Smooth muscle cell (in vitro differentiated cells): Measurements from ENCODE around the gene PLAAT5. TPM values are rescaled to one million over a fixed set of nuclear protein-coding genes. Genes with fewer than 3 reads are reported as not detected.

Experiments
- DNase-seq: peaks from one replicate; lab custom pipeline; 2025; ENCODE audit not compliant: unreplicated experiment; lab: John Stamatoyannopoulos, UW
- H2AFZ ChIP-seq: fragments of 200-600 bp; sonication (generic); 2 replicates; pipeline ENCODE4 v1.6.0; 2016; ENCODE audit warnings: antibody characterized with exemption, low read depth, mild to moderate bottlenecking
- H3F3A ChIP-seq: fragments of 200-600 bp; sonication (generic); 2 replicates; pipeline ENCODE4 v1.6.0; 2017; ENCODE audit warnings: antibody characterized with exemption, low read depth
- H3K27ac ChIP-seq: fragments of 200-600 bp; sonication (generic); 2 replicates; pipeline ENCODE4 v1.5.1; 2016; ENCODE audit warnings: low read depth, mild to moderate bottlenecking
- H3K27me3 ChIP-seq: fragments of 200-600 bp; sonication (generic); 2 replicates; pipeline ENCODE4 v1.6.1; 2016; ENCODE audit warnings: low read depth, mild to moderate bottlenecking
- H3K36me3 ChIP-seq: fragments of 200-600 bp; sonication (generic); 2 replicates; pipeline ENCODE4 v1.5.1; 2016; ENCODE audit warnings: low read depth
- H3K4me1 ChIP-seq: fragments of 200-600 bp; sonication (generic); 2 replicates; pipeline ENCODE4 v1.5.1; 2016; ENCODE audit warnings: low read depth
- H3K4me2 ChIP-seq: fragments of 200-600 bp; sonication (generic); 2 replicates; pipeline ENCODE4 v1.6.0; 2016; ENCODE audit warnings: mild to moderate bottlenecking
- H3K4me3 ChIP-seq: fragments of 200-600 bp; sonication (generic); 2 replicates; pipeline ENCODE4 v1.5.1; 2016; ENCODE audit warnings: mild to moderate bottlenecking
- H3K79me2 ChIP-seq: fragments of 200-600 bp; sonication (generic); 2 replicates; pipeline ENCODE4 v1.6.0; 2016; ENCODE audit warnings: low read depth, mild to moderate bottlenecking
- H3K9ac ChIP-seq: fragments of 200-600 bp; sonication (generic); 2 replicates; pipeline ENCODE4 v1.6.0; 2016; ENCODE audit warnings: low read depth
- H3K9me3 ChIP-seq: fragments of 200-600 bp; sonication (generic); replicated peaks from 2 replicates; pipeline ENCODE4 v1.5.1; 2016; ENCODE audit warnings: low read depth
- H4K20me1 ChIP-seq: fragments of 200-600 bp; sonication (generic); 2 replicates; pipeline ENCODE4 v1.6.0; 2016; ENCODE audit warnings: low read depth
- CTCF ChIP-seq: fragments of 200-600 bp; sonication (generic); IDR thresholded peaks from 2 replicates; pipeline ENCODE4 v1.5.1; 2017; ENCODE audit warnings: borderline replicate concordance, mild to moderate bottlenecking, antibody characterized with exemption; ENCODE audit not compliant: insufficient read depth, poor library complexity, severe bottlenecking
- WGBS: methylation state at CpG from one replicate; pipeline ENCODE4 v1.1.7; 2016; ENCODE audit warnings: low lambda C conversion rate; 5-methylcytosine and 5-hydroxymethylcytosine counted together
- polyA plus RNA-seq: library from polyadenylated mRNA; unstranded; fragments of >200 nt; fragmentation: Nextera tagmentation; extraction: Ambion mirVana; gene quantifications from 2 replicates; pipeline ENCODE4 v1.2.1, GENCODE V29; 2016
- total RNA-seq: library from RNA; depleted of rRNA; stranded (reverse); fragments of >200 nt; gene quantifications from 2 replicates; pipeline ENCODE4 v1.2.3, GENCODE V29; 2014

Gene PLAAT5
- total and polyA plus RNA-seq, 2 experiments from 2014 or later, result 0.04 TPM; not detected in 1

- no peaks in the 10 kb centered on the region for H3F3A ChIP-seq
- no peak overlapping the region for H3K9ac ChIP-seq
- DNase-seq, result no peak
- peaks cover 8% of the 10 kb centered on the region for H3K4me1 ChIP-seq
- H3K9me3 ChIP-seq, result no peaks in the 10 kb centered on the region
- H3K27ac ChIP-seq, result no peak overlapping the region
- H2AFZ ChIP-seq, result no peak overlapping the region
- no peak for TF ChIP-seq CTCF
- no peaks in the 10 kb centered on the region for H3K79me2 ChIP-seq
- no peaks in the 10 kb centered on the region for H3K36me3 ChIP-seq
- H4K20me1 ChIP-seq, result no peaks in the 10 kb centered on the region
- WGBS, result 95% methylated on average over 11 of the region's 11 CpGs
- H3K27me3 ChIP-seq, result no peaks in the 10 kb centered on the region
- H3K4me3 ChIP-seq, result no peak overlapping the region
- H3K4me2 ChIP-seq, result no peak overlapping the region
Observed at GRCh38 chr11:63511048-63511748, 20.2 kb upstream of the PLAAT5 start.

- no peak for TF ChIP-seq CTCF
- 77% methylated on average over 7 of the region's 7 CpGs for WGBS
- Histone ChIP-seq H3K4me2 (no peak overlapping the region), H2AFZ (no peak overlapping the region), H3K9me3 (no peaks in the 10 kb centered on the region), H3K79me2 (no peaks in the 10 kb centered on the region), H3F3A (no peaks in the 10 kb centered on the region), H3K4me1 (peaks cover 12% of the 10 kb centered on the region), H3K4me3 (no peak overlapping the region), H3K27me3 (no peaks in the 10 kb centered on the region), H3K27ac (no peak overlapping the region), H3K36me3 (no peaks in the 10 kb centered on the region), H4K20me1 (no peaks in the 10 kb centered on the region), H3K9ac (no peak overlapping the region)
- no peak for DNase-seq
Observed at GRCh38 chr11:63510360-63511047, 19.5 kb upstream of the PLAAT5 start.

GRCh38 chr11:63508745-63509144 lies 17.8 kb upstream of the PLAAT5 start:
- TF ChIP-seq CTCF, result no peak
- Histone ChIP-seq H3K4me3 (no peak overlapping the region), H3K4me1 (peaks cover 12% of the 10 kb centered on the region), H3K27ac (no peak overlapping the region), H3K27me3 (no peaks in the 10 kb centered on the region), H2AFZ (no peak overlapping the region), H4K20me1 (no peaks in the 10 kb centered on the region), H3K9me3 (no peaks in the 10 kb centered on the region), H3K36me3 (no peaks in the 10 kb centered on the region), H3K9ac (no peak overlapping the region), H3F3A (no peaks in the 10 kb centered on the region), H3K79me2 (no peaks in the 10 kb centered on the region), H3K4me2 (no peak overlapping the region)
- no peak for DNase-seq
- WGBS, result 95% methylated on average over 12 of the region's 12 CpGs
